CD4-positive, alpha-beta T cell (primary cell): ENCODE measurements around the gene SLC2A8. TPM values are rescaled to one million over a fixed set of nuclear protein-coding genes. Genes with fewer than 3 reads are reported as not detected.

Source experiments
- ATAC-seq: fragments of 200-7000 bp; cut with Tn5 transposase; one replicate; pipeline ENCODE4 v1.10.0; 2022; ENCODE audit warnings: mild to moderate bottlenecking; ENCODE audit not compliant: poor library complexity
- CTCF ChIA-PET: fragments of 350-600 bp; sonication (Branson Sonifier 250); formaldehyde crosslinking; loops from one replicate; lab custom pipeline; 2021; ENCODE audit warnings: antibody characterized with exemption, inconsistent platforms; lab: Charles Lee
- POLR2A ChIA-PET: fragments of 350-600 bp; sonication (Branson Sonifier 250); formaldehyde crosslinking; loops from one replicate; lab custom pipeline; 2021; ENCODE audit warnings: antibody characterized with exemption, inconsistent platforms; lab: Charles Lee
- DNase-seq, 14 experiments: peaks; one replicate each; pipeline ENCODE4 v3.0.0-alpha.2; 2013 to 2020; ENCODE audit warnings: mixed read lengths in 2 of 14
- H3K27ac ChIP-seq, 2 donors: one replicate each; pipeline versions ENCODE4 v1.5.1 to v1.7.0; 2013; ENCODE audit warnings: low read length in 2 of 2, low read depth in 1 of 2, mild to moderate bottlenecking in 1 of 2
- H3K27me3 ChIP-seq, 2 experiments: 1 replicate in 1 of 2; 2 replicates in 1 of 2; pipeline versions ENCODE4 v1.6.1 to v1.7.0; 2013; ENCODE audit warnings: low read length in 2 of 2, control low read depth in 1 of 2, mild to moderate bottlenecking in 1 of 2, moderate library complexity in 1 of 2; ENCODE audit not compliant: insufficient read depth in 2 of 2, control insufficient read depth in 1 of 2
- H3K36me3 ChIP-seq: one replicate; pipeline ENCODE4 v1.6.1; 2013; ENCODE audit warnings: low read length, control low read depth; ENCODE audit not compliant: insufficient read depth
- H3K4me1 ChIP-seq: one replicate; pipeline ENCODE4 v1.6.1; 2013; ENCODE audit warnings: low read length, control low read depth; ENCODE audit not compliant: insufficient read depth
- H3K4me3 ChIP-seq: one replicate; pipeline ENCODE4 v1.5.1; 2013; ENCODE audit warnings: mild to moderate bottlenecking, low read length, moderate library complexity
- H3K9me3 ChIP-seq, 2 experiments: 1 replicate in 1 of 2; 2 replicates in 1 of 2; pipeline versions ENCODE4 v1.6.1 to v1.7.0; 2013; ENCODE audit warnings: low read length in 2 of 2, mild to moderate bottlenecking in 2 of 2, control low read depth in 1 of 2, moderate library complexity in 1 of 2; ENCODE audit not compliant: control insufficient read depth in 1 of 2, insufficient read depth in 1 of 2
- H3K27ac Mint-ChIP-seq: one replicate; pipeline ENCODE4 v1.8.0; 2020; ENCODE audit warnings: mixed read lengths
- H3K27me3 Mint-ChIP-seq: one replicate; pipeline ENCODE4 v1.8.0; 2021; ENCODE audit warnings: mixed read lengths
- H3K36me3 Mint-ChIP-seq: one replicate; pipeline ENCODE4 v1.8.0; 2021; ENCODE audit warnings: low read depth, mixed read lengths
- H3K4me1 Mint-ChIP-seq: one replicate; pipeline ENCODE4 v1.8.0; 2021; ENCODE audit warnings: low read depth, mixed read lengths
- H3K4me3 Mint-ChIP-seq: one replicate; pipeline ENCODE4 v1.8.0; 2020; ENCODE audit warnings: mild to moderate bottlenecking, mixed read lengths
- H3K9me3 Mint-ChIP-seq: one replicate; pipeline ENCODE4 v1.8.0; 2020; ENCODE audit warnings: mixed read lengths
- CTCF ChIP-seq: fragments of 200-600 bp; IDR thresholded peaks from one replicate; pipeline ENCODE4 v1.8.0; 2022; ENCODE audit warnings: antibody characterized with exemption, mild to moderate bottlenecking
- intact Hi-C, 2 experiments: fragments of 100-400 bp; cut with DNase I in 1 of 2; cut with micrococcal nuclease in 1 of 2; formaldehyde crosslinking; loops; one replicate each; pipeline versions ENCODE4 v1.15.1 to v1.9.0; 2023 to 2025; cut with DNase I, micrococcal nuclease
- total RNA-seq, 174 experiments: library from RNA in 2 of 174; stranded (reverse) in 2 of 174; gene quantifications; one replicate each; pipeline ENCODE4 v1.2.3 and lab custom pipeline; 2021 to 2026

The SLC2A8 gene
- total RNA-seq, 2 experiments from 2014 or later = 1.6 to 1.8 TPM

GRCh38 chr9:127365461-127365860 lies 31.5 kb upstream of the SLC2A8 start:
- Mint-ChIP-seq H3K27ac (no peak overlapping the region), H3K4me1 (no peaks in the 10 kb centered on the region), H3K27me3 (peaks cover 71% of the 10 kb centered on the region), H3K4me3 (no peak overlapping the region), H3K9me3 (no peaks in the 10 kb centered on the region), H3K36me3 (no peaks in the 10 kb centered on the region)
- intact Hi-C loops = no loop called here
- no peaks in the 10 kb centered on the region for H3K4me1 ChIP-seq
- ChIA-PET CTCF (no interaction called here), POLR2A (no interaction called here)
- DNase-seq = no peak
- H3K27ac ChIP-seq = no peak overlapping the region
- H3K36me3 ChIP-seq = no peaks in the 10 kb centered on the region
- TF ChIP-seq CTCF = no peak
- no peaks in the 10 kb centered on the region for H3K9me3 ChIP-seq
- no peak for ATAC-seq
- no peak overlapping the region for H3K4me3 ChIP-seq
- peaks cover 15 to 20% of the 10 kb centered on the region in 2 experiments for H3K27me3 ChIP-seq

- H3K9me3 ChIP-seq = no peaks in the 10 kb centered on the region
- ATAC-seq (no peak), DNase-seq (no peak)
- no peaks in the 10 kb centered on the region for H3K4me1 ChIP-seq
- TF ChIP-seq CTCF = no peak
- Mint-ChIP-seq H3K9me3 (no peaks in the 10 kb centered on the region), H3K27me3 (peaks cover 73% of the 10 kb centered on the region), H3K4me1 (no peaks in the 10 kb centered on the region), H3K4me3 (no peak overlapping the region), H3K27ac (no peak overlapping the region), H3K36me3 (no peaks in the 10 kb centered on the region)
- ChIA-PET CTCF (no interaction called here), POLR2A (no interaction called here)
- H3K4me3 ChIP-seq = no peak overlapping the region
- H3K36me3 ChIP-seq = no peaks in the 10 kb centered on the region
- H3K27ac ChIP-seq = no peak overlapping the region
- peaks cover 17 to 28% of the 10 kb centered on the region in 2 experiments for H3K27me3 ChIP-seq
- intact Hi-C loops = no loop called here
Measured at GRCh38 chr9:127366594-127366993, 30.4 kb upstream of the SLC2A8 start.

GRCh38 chr9:127368852-127369402 lies 28.0 kb upstream of the SLC2A8 start:
- intact Hi-C loops = no loop called here
- Histone ChIP-seq H3K4me1 (no peaks in the 10 kb centered on the region), H3K4me3 (no peak overlapping the region), H3K27me3 (peaks cover 23 to 50% of the 10 kb centered on the region in 2 experiments), H3K36me3 (no peaks in the 10 kb centered on the region), H3K9me3 (no peaks in the 10 kb centered on the region), H3K27ac (no peak overlapping the region)
- peaks cover 76% of the 10 kb centered on the region for H3K27me3 Mint-ChIP-seq
- CTCF ChIA-PET = no interaction called here
- H3K4me3 Mint-ChIP-seq = no peak overlapping the region
- TF ChIP-seq CTCF = no peak
- no peak overlapping the region for H3K27ac Mint-ChIP-seq
- H3K36me3 Mint-ChIP-seq = no peaks in the 10 kb centered on the region
- POLR2A ChIA-PET = interaction anchor here (0.5 to 1.2 kb wide), 2 partner anchors 19 to 365 kb away, joined by 3 to 4 read pairs; no protein-coding TSS in a partner anchor
- no peaks in the 10 kb centered on the region for H3K4me1 Mint-ChIP-seq
- ATAC-seq (no peak), DNase-seq (no peak)
- H3K9me3 Mint-ChIP-seq = no peaks in the 10 kb centered on the region
